CD4-positive, alpha-beta T cell treated with Interleukin-15 for 1 hour (primary cell): ENCODE measurements around the gene POTEB3.
"Not testable (repeated sequence)": the region's sequence is repeated elsewhere in the genome, so short reads cannot be mapped to it uniquely, and the experiment has no call there.

Experiments
- DNase-seq: peaks from one replicate; pipeline ENCODE4 v3.0.0-alpha.2; 2020

Gene POTEB3

GRCh38 chr15:21440399-21440798, at the start of gene POTEB3:
Gene POTEB3, minus strand, starts transcription at chr15:21440499. Its CDS starts 488 bp downstream, at chr15:21440011.
- DNase-seq = not testable (repeated sequence)

- DNase-seq = not testable (repeated sequence)
These were observed 13.4 kb upstream of the POTEB3 start for GRCh38 chr15:21453683-21454082.

DNA sequence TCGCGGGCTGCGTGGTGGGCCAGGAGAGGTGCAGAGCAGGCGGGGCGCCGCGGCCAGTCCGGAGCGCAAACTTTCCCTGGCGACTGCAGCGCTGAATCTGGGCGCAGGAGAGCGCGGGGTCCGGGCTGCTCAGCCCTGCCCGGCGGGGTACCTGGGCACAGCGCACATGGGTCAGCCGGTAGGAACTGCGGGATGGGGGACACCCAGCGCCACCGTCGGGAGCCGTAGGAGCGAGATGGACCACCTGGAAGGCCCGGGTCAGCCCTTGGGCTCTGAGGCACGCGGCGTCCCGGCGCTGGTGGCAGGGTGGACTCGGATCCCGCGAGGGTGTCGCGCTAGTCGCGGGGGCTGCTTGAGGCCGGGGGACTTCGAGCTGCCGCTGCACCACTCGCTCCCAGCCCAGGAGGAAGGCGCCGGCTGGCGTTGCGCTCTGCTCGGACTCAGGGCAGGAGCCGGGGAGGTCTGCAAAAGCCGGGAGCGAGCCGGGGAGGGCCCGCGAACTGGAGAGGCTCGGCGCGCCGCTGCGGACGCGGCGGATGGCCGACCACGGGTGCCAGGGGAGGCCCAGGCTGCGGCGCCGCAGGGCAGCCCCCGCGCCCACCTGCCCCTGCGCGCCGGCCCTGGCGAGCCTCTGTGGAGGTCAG, 11.7 kb upstream of the POTEB3 start:
- not testable (repeated sequence) for DNase-seq

GRCh38 chr15:21451487-21451886, 11.2 kb upstream of the POTEB3 start:
- not testable (repeated sequence) for DNase-seq

GRCh38 chr15:21407366-21407765, 32.9 kb downstream of the POTEB3 start:
- DNase-seq = not testable (repeated sequence)

- not testable (repeated sequence) for DNase-seq
These were observed 38.8 kb downstream of the POTEB3 start for GRCh38 chr15:21401531-21401930.

GRCh38 chr15:21399111-21399510, 41.2 kb downstream of the POTEB3 start:
- not testable (repeated sequence) for DNase-seq

DNA sequence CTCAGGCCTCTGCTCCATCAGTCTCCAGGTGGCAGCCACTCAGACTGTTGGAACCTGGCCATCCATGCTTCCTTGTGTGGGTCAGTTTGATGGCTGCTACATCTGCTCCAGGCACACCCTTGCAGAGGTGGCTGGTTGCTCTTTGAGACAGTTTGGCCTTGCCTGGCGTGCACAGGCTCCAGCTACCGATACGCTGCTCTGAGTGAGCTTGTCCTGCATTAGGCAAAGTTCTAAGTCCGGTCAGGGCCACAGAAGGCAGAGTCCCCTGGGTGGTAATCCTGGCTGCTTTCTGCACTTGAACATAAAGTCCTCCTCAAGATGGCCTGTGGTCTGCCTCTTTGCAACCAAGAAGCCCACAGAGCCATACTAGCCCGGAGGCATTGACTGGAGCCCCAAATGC, 41.8 kb downstream of the POTEB3 start:
- not testable (repeated sequence) for DNase-seq

DNA sequence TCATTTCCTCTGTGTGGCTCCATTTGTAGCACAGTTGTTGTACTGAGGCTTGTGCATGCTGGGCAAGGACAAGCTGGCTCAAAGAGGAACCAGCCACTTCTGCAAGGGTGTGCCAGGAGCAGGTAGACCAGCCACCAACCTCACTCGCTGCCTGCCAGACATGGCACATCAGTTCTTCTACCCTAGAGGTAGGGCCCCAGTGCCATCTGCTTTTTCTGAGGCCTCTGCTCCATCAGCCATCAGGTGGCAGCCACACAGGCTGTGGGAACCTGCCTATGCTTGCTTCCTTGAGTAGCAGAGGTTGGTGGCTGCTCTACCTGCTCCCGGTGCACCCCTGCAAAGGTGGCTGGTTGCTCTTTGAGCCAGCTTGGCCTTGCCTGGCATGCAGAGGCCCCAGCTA, 42.6 kb downstream of the POTEB3 start:
- not testable (repeated sequence) for DNase-seq

- DNase-seq = not testable (repeated sequence)
These were observed 43.1 kb downstream of the POTEB3 start for GRCh38 chr15:21397186-21397585.

- not testable (repeated sequence) for DNase-seq
These were observed 54.3 kb downstream of the POTEB3 start for GRCh38 chr15:21385961-21386360.

GRCh38 chr15:21383866-21384485, 56.3 kb downstream of the POTEB3 start:
- not testable (repeated sequence) for DNase-seq

DNA sequence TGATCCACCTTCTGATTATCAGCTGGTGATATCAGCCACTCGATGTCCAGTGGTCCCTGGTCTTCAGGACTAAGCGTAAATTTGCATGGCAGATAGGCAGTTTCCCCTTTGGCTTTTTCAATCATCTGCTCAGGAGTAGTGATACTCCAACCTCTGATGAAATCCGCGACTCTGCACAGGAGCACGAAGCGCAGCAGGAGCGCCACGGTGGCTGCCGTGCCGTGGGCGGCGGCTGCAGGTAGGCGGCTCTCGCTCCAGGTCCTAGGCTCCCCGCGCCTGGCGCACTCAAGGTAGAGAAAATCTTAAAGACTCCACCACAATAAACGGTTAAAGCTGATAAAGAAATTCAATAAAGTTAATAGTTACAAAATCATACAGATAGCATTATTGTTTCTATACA, 66.6 kb downstream of the POTEB3 start:
- DNase-seq = not testable (repeated sequence)

GRCh38 chr15:21369177-21369576, 71.1 kb downstream of the POTEB3 start:
- not testable (repeated sequence) for DNase-seq

- not testable (repeated sequence) for DNase-seq
These were observed 71.7 kb downstream of the POTEB3 start for GRCh38 chr15:21368625-21369024.
